ENCODE measurements around the gene FCMR. TPM values are rescaled to one million over a fixed set of nuclear protein-coding genes. Genes with fewer than 3 reads are reported as not detected.

Gene FCMR
- total and polyA plus RNA-seq, 2 donors from 2014 or later = 1.3 to 16.7 TPM

DNA sequence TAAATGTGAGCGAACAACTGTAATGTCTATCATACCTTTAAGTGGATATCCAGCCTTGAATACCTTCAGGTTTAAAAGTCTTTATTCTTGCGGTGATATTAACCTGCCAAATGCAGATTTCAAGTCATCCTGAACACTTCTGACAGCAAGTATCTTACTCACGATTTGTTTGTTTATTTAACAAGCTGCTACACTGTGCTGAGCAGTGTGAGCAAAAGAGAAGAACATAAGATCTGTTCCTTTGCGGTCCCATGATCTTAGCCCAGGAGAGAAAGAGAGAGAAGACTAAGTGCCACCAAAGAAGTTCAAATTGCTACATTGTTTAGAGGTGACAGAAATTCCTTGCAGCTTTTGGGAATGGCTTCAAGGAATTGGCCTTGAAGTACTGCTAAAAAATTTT is 34.0 kb downstream of the FCMR start:
- intact Hi-C loops (cut with DNase I) = no loop called here
- FAIRE-seq (no peak), DNase-seq (peak in 1 of 5 donors; percentile 25)
- Histone ChIP-seq H3K36me3 (ENCODE audit: control insufficient read depth in 2 of 3, insufficient read depth in 3 of 3, low read length in 3 of 3) (no peaks in the 10 kb centered on the region), H3K27me3 (ENCODE audit: control insufficient read depth, insufficient read depth, low read length) (no peaks in the 10 kb centered on the region), H3K9ac (ENCODE audit: low read length in 3 of 3) (no peak overlapping the region), H3K4me3 (ENCODE audit: low read length in 3 of 3) (no peak overlapping the region), H3K9me3 (ENCODE audit: control insufficient read depth in 2 of 3, insufficient read depth in 1 of 3, low read length in 3 of 3) (peaks cover 0 to under 1% (median 0%) of the 10 kb centered on the region in 3 donors), H3K4me1 (ENCODE audit: control insufficient read depth in 2 of 3, insufficient read depth in 2 of 3, low read depth in 1 of 3, low read length in 3 of 3) (peaks cover 0 to 4% (median 0%) of the 10 kb centered on the region in 3 donors), H3K27ac (ENCODE audit: low read depth in 2 of 2, low read length in 2 of 2) (no peak overlapping the region)
- no peak for TF ChIP-seq CTCF (IDR thresholded peaks at IDR 0.05; ENCODE audit: borderline replicate concordance, extremely low read depth, insufficient read depth)

GRCh38 chr1:206886831-206887230 is 34.9 kb downstream of the FCMR start:
- Histone ChIP-seq H3K27ac (ENCODE audit: low read depth in 2 of 2, low read length in 2 of 2) (no peak overlapping the region), H3K36me3 (ENCODE audit: control insufficient read depth in 2 of 3, insufficient read depth in 3 of 3, low read length in 3 of 3) (no peaks in the 10 kb centered on the region), H3K9me3 (ENCODE audit: control insufficient read depth in 2 of 3, insufficient read depth in 1 of 3, low read length in 3 of 3) (peaks cover 0 to 2% (median 0%) of the 10 kb centered on the region in 3 donors), H3K4me1 (ENCODE audit: control insufficient read depth in 2 of 3, insufficient read depth in 2 of 3, low read depth in 1 of 3, low read length in 3 of 3) (peaks cover 0 to 4% (median 0%) of the 10 kb centered on the region in 3 donors), H3K9ac (ENCODE audit: low read length in 3 of 3) (no peak overlapping the region), H3K4me3 (ENCODE audit: low read length in 3 of 3) (no peak overlapping the region), H3K27me3 (ENCODE audit: control insufficient read depth, insufficient read depth, low read length) (no peaks in the 10 kb centered on the region)
- peak in 3 of 5 donors; percentile 31 to 83 (median 68) for DNase-seq
- no peak for FAIRE-seq
- no peak for TF ChIP-seq CTCF (IDR thresholded peaks at IDR 0.05; ENCODE audit: borderline replicate concordance, extremely low read depth, insufficient read depth)
- intact Hi-C loops (cut with DNase I) = no loop called here

- FAIRE-seq = no peak
- H3K27me3 ChIP-seq (ENCODE audit: control insufficient read depth, insufficient read depth, low read length) = no peaks in the 10 kb centered on the region
- H3K4me1 ChIP-seq (ENCODE audit: control insufficient read depth in 2 of 3, insufficient read depth in 2 of 3, low read depth in 1 of 3, low read length in 3 of 3) = peaks cover 0 to 3% (median 0%) of the 10 kb centered on the region in 3 donors
- peaks cover 0 to 2% (median 0%) of the 10 kb centered on the region in 3 donors for H3K9me3 ChIP-seq (ENCODE audit: control insufficient read depth in 2 of 3, insufficient read depth in 1 of 3, low read length in 3 of 3)
- H3K27ac ChIP-seq (ENCODE audit: low read depth in 2 of 2, low read length in 2 of 2) = no peak overlapping the region
- DNase-seq = no peak
- no peak overlapping the region for H3K9ac ChIP-seq (ENCODE audit: low read length in 3 of 3)
- no peak overlapping the region for H3K4me3 ChIP-seq (ENCODE audit: low read length in 3 of 3)
- intact Hi-C loops (cut with DNase I) = no loop called here
- no peak for TF ChIP-seq CTCF (IDR thresholded peaks at IDR 0.05; ENCODE audit: borderline replicate concordance, extremely low read depth, insufficient read depth)
- H3K36me3 ChIP-seq (ENCODE audit: control insufficient read depth in 2 of 3, insufficient read depth in 3 of 3, low read length in 3 of 3) = no peaks in the 10 kb centered on the region
Observed at GRCh38 chr1:206885341-206886060, 36.2 kb downstream of the FCMR start.
